ENCODE data around the gene ANKMY1. TPM values are rescaled to one million over a fixed set of nuclear protein-coding genes. Genes with fewer than 3 reads are reported as not detected.
"Not testable (repeated sequence)": the region's sequence is repeated elsewhere in the genome, so short reads cannot be mapped to it uniquely, and the experiment has no call there.

Gene ANKMY1
- total RNA-seq, 2 donors from 2014 or later, result 31.6 to 44.9 TPM

GRCh38 chr2:240498171-240498957 lies 59.4 kb downstream of the ANKMY1 start:
- Mint-ChIP-seq H3K4me3 (no peak overlapping the region), H3K27ac (no peak overlapping the region), H3K9me3 (peaks cover 2% of the 10 kb centered on the region in 2 donors), H3K36me3 (ENCODE audit: insufficient read depth in 2 of 2) (peaks cover 10 to 12% of the 10 kb centered on the region in 2 donors), H3K4me1 (ENCODE audit: low read depth) (no peaks in the 10 kb centered on the region), H3K27me3 (ENCODE audit: low read depth) (no peaks in the 10 kb centered on the region)
- DNase-seq (no peak), ATAC-seq (replicated peaks in 1 of 2) (no peak)

- not testable (repeated sequence) for H3K27me3 Mint-ChIP-seq (ENCODE audit: low read depth); DNase-seq; H3K4me3 Mint-ChIP-seq; ATAC-seq (replicated peaks in 1 of 2); H3K27ac Mint-ChIP-seq; H3K9me3 Mint-ChIP-seq; H3K4me1 Mint-ChIP-seq (ENCODE audit: low read depth)
- H3K36me3 Mint-ChIP-seq (ENCODE audit: insufficient read depth in 2 of 2), result peaks cover 13 to 18% of the 10 kb centered on the region in 2 donors
These were observed 60.7 kb downstream of the ANKMY1 start for GRCh38 chr2:240497082-240497481.

GRCh38 chr2:240494942-240495341 lies 62.8 kb downstream of the ANKMY1 start:
- H3K27me3 Mint-ChIP-seq (ENCODE audit: low read depth); H3K27ac Mint-ChIP-seq; H3K4me1 Mint-ChIP-seq (ENCODE audit: low read depth); ATAC-seq (replicated peaks in 1 of 2); H3K4me3 Mint-ChIP-seq; DNase-seq: not testable (repeated sequence)
- H3K9me3 Mint-ChIP-seq, result peaks cover 11 to 17% of the 10 kb centered on the region in 2 donors
- H3K36me3 Mint-ChIP-seq (ENCODE audit: insufficient read depth in 2 of 2), result peaks cover 17 to 27% of the 10 kb centered on the region in 2 donors

- H3K36me3 Mint-ChIP-seq (ENCODE audit: insufficient read depth in 2 of 2), result peaks cover 19 to 29% of the 10 kb centered on the region in 2 donors
- ATAC-seq (replicated peaks in 1 of 2) (no peak), DNase-seq (no peak)
- peaks cover 14 to 21% of the 10 kb centered on the region in 2 donors for H3K9me3 Mint-ChIP-seq
- no peak overlapping the region for H3K27ac Mint-ChIP-seq
- no peaks in the 10 kb centered on the region for H3K27me3 Mint-ChIP-seq (ENCODE audit: low read depth)
- no peaks in the 10 kb centered on the region for H3K4me1 Mint-ChIP-seq (ENCODE audit: low read depth)
- no peak overlapping the region for H3K4me3 Mint-ChIP-seq
These were observed 63.5 kb downstream of the ANKMY1 start for GRCh38 chr2:240494194-240494793.

GRCh38 chr2:240491483-240491882 lies 66.3 kb downstream of the ANKMY1 start:
- ATAC-seq (replicated peaks in 1 of 2) (no peak), DNase-seq (no peak)
- Mint-ChIP-seq H3K27ac (no peak overlapping the region), H3K27me3 (ENCODE audit: low read depth) (no peaks in the 10 kb centered on the region), H3K9me3 (peaks cover 22 to 32% of the 10 kb centered on the region in 2 donors), H3K36me3 (ENCODE audit: insufficient read depth in 2 of 2) (peaks cover 25 to 33% of the 10 kb centered on the region in 2 donors), H3K4me3 (no peak overlapping the region), H3K4me1 (ENCODE audit: low read depth) (no peaks in the 10 kb centered on the region)

GRCh38 chr2:240482141-240482540 lies 75.6 kb downstream of the ANKMY1 start:
- Mint-ChIP-seq H3K27ac (no peak overlapping the region), H3K27me3 (ENCODE audit: low read depth) (no peaks in the 10 kb centered on the region), H3K4me3 (no peak overlapping the region), H3K36me3 (ENCODE audit: insufficient read depth in 2 of 2) (peaks cover 3 to 7% of the 10 kb centered on the region in 2 donors), H3K9me3 (peaks cover 4 to 5% of the 10 kb centered on the region in 2 donors), H3K4me1 (ENCODE audit: low read depth) (no peaks in the 10 kb centered on the region)
- no peak for DNase-seq
- no peak for ATAC-seq (replicated peaks in 1 of 2)

GRCh38 chr2:240481720-240482119 lies 76.1 kb downstream of the ANKMY1 start:
- DNase-seq (no peak), ATAC-seq (replicated peaks in 1 of 2) (peak in 1 of 2 donors; percentile 5)
- H3K4me1 Mint-ChIP-seq (ENCODE audit: low read depth), result no peaks in the 10 kb centered on the region
- no peak overlapping the region for H3K4me3 Mint-ChIP-seq
- peaks cover 2% of the 10 kb centered on the region in 2 donors for H3K9me3 Mint-ChIP-seq
- H3K27ac Mint-ChIP-seq, result no peak overlapping the region
- H3K36me3 Mint-ChIP-seq (ENCODE audit: insufficient read depth in 2 of 2), result peaks cover 0 to 4% of the 10 kb centered on the region in 2 donors
- no peaks in the 10 kb centered on the region for H3K27me3 Mint-ChIP-seq (ENCODE audit: low read depth)

- no peak for ATAC-seq (replicated peaks in 1 of 2)
- Mint-ChIP-seq H3K27ac (no peak overlapping the region), H3K4me3 (no peak overlapping the region), H3K27me3 (ENCODE audit: low read depth) (no peaks in the 10 kb centered on the region), H3K9me3 (peaks cover 5 to 6% of the 10 kb centered on the region in 2 donors), H3K4me1 (ENCODE audit: low read depth) (no peaks in the 10 kb centered on the region), H3K36me3 (ENCODE audit: insufficient read depth in 2 of 2) (peaks cover 0 to 4% of the 10 kb centered on the region in 2 donors)
- DNase-seq, result no peak
These were observed 76.8 kb downstream of the ANKMY1 start for GRCh38 chr2:240480834-240481623.

- ATAC-seq (replicated peaks in 1 of 2) (no peak), DNase-seq (no peak)
- Mint-ChIP-seq H3K27ac (no peak overlapping the region), H3K4me1 (ENCODE audit: low read depth) (no peaks in the 10 kb centered on the region), H3K4me3 (no peak overlapping the region), H3K36me3 (ENCODE audit: insufficient read depth in 2 of 2) (peaks cover 0 to 9% of the 10 kb centered on the region in 2 donors), H3K27me3 (ENCODE audit: low read depth) (no peaks in the 10 kb centered on the region), H3K9me3 (peaks cover 8% of the 10 kb centered on the region in 2 donors)
These were observed 78.7 kb downstream of the ANKMY1 start for GRCh38 chr2:240479111-240479501.

- Mint-ChIP-seq H3K4me3 (no peak overlapping the region), H3K27me3 (ENCODE audit: low read depth) (no peaks in the 10 kb centered on the region), H3K4me1 (ENCODE audit: low read depth) (no peaks in the 10 kb centered on the region), H3K36me3 (ENCODE audit: insufficient read depth in 2 of 2) (peaks cover 3 to 7% of the 10 kb centered on the region in 2 donors), H3K9me3 (peaks cover 8 to 9% of the 10 kb centered on the region in 2 donors), H3K27ac (no peak overlapping the region)
- DNase-seq, result no peak
- ATAC-seq (replicated peaks in 1 of 2), result no peak
These were observed 79.3 kb downstream of the ANKMY1 start for GRCh38 chr2:240478346-240479110.

- H3K36me3 Mint-ChIP-seq (ENCODE audit: insufficient read depth in 2 of 2), result peaks cover 7 to 8% of the 10 kb centered on the region in 2 donors
- H3K27ac Mint-ChIP-seq, result no peak overlapping the region
- H3K4me1 Mint-ChIP-seq (ENCODE audit: low read depth), result no peaks in the 10 kb centered on the region
- no peak overlapping the region for H3K4me3 Mint-ChIP-seq
- ATAC-seq (replicated peaks in 1 of 2) (no peak), DNase-seq (no peak)
- H3K9me3 Mint-ChIP-seq, result peaks cover 8 to 11% of the 10 kb centered on the region in 2 donors
- no peaks in the 10 kb centered on the region for H3K27me3 Mint-ChIP-seq (ENCODE audit: low read depth)
These were observed 79.9 kb downstream of the ANKMY1 start for GRCh38 chr2:240477916-240478315.

- Mint-ChIP-seq H3K27ac (no peak overlapping the region), H3K4me1 (ENCODE audit: low read depth) (no peaks in the 10 kb centered on the region), H3K36me3 (ENCODE audit: insufficient read depth in 2 of 2) (peaks cover 7 to 11% of the 10 kb centered on the region in 2 donors), H3K4me3 (no peak overlapping the region), H3K27me3 (ENCODE audit: low read depth) (no peaks in the 10 kb centered on the region), H3K9me3 (peaks cover 8 to 11% of the 10 kb centered on the region in 2 donors)
- DNase-seq (no peak), ATAC-seq (replicated peaks in 1 of 2) (no peak)
These were observed 84.6 kb downstream of the ANKMY1 start for GRCh38 chr2:240473211-240473610.
